Activated effector memory CD4-positive, alpha-beta T cell treated with Interleukin-2 at 50 U/mL for 16 hours (primary cell): Measurements from ENCODE around the gene OMG.
A peak's percentile ranks its signal among the peaks of the same experiment; 100 is the strongest.
"Not testable (repeated sequence)": the region's sequence is repeated elsewhere in the genome, so short reads cannot be mapped to it uniquely, and the experiment has no call there.

Experiments used
- DNase-seq: peaks from one replicate; pipeline ENCODE4 v3.0.0-alpha.2; 2020

The OMG gene, protein sequence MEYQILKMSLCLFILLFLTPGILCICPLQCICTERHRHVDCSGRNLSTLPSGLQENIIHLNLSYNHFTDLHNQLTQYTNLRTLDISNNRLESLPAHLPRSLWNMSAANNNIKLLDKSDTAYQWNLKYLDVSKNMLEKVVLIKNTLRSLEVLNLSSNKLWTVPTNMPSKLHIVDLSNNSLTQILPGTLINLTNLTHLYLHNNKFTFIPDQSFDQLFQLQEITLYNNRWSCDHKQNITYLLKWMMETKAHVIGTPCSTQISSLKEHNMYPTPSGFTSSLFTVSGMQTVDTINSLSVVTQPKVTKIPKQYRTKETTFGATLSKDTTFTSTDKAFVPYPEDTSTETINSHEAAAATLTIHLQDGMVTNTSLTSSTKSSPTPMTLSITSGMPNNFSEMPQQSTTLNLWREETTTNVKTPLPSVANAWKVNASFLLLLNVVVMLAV

DNA sequence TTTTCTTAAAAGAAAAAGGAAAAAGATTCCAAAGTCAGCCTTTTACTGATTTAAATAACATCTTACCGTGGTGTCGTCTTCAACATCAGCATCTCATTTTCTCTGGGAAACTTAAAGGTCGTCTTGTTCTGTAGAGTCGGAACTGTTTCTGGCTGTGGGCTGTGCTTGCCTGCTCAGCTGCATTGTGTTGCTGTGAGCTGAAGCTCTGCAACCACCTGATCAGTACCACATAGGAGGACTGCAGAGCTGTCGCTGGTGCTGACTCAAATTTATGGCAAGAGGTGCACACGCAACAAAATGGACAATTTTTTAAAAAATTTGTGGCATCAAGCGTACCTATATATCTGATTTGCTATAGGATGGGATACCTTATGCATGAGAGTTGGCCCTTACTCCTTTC, at the start of gene OMG:
TSS of gene OMG (minus strand) at position 150 of the 400 bp plus-strand sequence. CDS start 908 bp downstream, outside the sequence.
- DNase-seq = no peak

DNA sequence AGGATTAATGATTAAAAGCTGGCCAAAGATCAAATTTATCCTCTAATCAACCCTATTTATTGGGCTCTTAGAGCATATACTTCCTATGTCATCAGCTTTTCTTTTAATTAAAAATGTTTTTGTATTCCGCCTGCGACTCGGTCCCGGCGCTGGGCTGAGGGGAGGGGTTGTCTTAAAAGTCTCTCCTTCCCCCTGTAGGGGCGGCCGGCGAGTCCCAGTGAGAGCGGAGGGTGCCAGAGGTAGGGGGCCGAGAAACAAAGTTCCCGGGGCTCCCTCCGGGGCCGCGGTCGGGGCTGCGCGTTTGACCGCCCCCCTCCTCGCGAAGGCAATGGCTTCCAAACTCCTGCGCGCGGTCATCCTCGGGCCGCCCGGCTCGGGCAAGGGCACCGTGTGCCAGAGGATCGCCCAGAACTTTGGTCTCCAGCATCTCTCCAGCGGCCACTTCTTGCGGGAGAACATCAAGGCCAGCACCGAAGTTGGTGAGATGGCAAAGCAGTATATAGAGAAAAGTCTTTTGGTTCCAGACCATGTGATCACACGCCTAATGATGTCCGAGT, 48.2 kb upstream of the OMG start:
- DNase-seq = not testable (repeated sequence)

DNA sequence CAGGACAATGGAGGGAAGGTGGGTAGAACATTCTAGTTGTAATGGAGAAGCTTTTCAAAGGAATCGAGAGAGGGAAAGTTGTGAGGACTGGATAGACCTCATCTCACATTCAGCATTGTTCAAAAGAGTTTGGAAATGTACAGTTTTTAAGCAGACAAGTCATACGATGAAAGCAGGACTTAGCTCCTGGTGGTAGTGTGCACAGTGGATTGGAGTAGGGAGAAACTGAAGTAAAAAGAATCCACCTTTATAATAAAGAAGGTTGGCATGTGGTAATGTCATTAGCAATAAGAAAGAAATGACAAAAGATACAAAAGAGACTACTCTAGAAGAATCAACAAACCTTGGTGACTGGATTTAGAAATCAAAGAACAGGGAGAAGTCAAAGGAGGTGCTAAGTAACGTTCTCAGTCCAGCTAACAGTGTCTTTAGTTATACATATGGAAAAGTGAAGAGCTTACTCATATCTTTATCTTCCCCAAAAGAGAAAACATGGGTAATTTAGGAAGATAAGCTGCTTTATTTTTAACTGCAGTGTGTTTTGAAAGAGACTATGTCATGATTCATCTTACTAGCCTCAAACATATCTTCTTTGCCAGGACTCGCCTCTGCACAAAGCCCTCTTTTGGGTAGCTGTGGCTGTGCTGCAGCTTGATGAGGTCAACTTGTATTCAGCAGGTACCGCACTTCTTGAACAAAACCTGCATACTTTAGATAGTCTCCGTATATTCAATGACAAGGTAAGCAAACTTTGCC, 43.0 kb upstream of the OMG start:
- no peak for DNase-seq

DNA sequence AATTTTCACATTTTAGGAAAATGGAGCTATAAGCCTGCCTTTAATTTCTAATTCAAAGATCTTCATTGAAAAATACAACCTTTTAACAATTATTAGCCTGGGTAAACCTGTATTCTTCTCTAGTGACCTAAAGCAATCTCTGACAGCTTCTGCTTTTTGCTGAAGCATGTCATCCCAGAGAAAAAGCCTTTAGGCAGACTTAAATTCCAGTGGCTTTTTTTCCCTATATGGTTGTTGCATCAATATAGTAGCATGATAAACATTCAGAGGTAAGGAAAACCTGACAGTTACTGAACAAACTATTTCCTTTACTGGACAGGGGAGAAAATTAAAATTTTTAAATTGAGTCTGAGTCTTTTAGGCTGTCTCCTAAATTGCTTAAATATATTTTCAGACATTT, 32.2 kb upstream of the OMG start:
- no peak for DNase-seq

DNA sequence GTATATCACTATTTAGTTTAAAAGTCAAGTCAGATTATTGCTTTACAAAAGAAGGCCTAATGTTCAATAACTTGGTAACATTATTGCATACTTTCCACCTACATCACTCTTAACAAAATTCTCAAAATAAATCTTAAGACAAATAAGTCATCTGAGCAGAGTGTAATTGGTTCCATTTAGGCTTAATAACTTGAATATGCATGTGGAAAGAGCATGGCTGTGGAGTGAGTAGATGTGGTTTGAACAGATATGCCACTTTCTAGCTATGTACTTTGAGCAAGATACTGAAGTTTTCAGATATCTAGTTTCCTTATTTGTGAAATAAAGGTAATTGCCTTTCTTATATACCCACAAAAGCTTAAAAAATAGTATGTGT, 31.1 kb upstream of the OMG start:
- no peak for DNase-seq

DNA sequence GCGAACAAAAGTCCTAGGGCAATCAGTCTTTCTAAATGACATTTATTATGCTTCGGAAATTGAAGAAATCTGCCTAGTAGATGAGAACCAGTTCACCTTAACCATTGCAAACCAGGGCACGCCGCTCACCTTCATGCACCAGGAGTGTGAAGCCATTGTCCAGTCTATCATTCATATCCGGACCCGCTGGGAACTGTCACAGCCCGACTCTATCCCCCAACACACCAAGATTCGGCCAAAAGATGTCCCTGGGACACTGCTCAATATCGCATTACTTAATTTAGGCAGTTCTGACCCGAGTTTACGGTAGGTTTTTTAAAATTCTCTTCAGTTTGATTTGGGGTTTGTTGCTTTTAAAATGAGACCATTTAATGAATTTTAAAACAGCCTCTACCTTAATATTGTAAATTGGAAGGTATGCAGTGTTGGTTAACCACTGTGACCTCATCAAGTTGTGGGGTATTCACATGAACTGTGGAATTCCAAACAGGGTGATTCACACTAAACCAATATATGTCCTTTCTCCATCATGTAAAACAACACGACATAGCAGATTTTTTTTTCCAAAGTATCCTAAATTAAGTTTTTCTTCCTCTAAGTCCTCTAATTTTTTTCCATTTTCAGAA, 30.6 kb upstream of the OMG start:
- DNase-seq = no peak

DNA sequence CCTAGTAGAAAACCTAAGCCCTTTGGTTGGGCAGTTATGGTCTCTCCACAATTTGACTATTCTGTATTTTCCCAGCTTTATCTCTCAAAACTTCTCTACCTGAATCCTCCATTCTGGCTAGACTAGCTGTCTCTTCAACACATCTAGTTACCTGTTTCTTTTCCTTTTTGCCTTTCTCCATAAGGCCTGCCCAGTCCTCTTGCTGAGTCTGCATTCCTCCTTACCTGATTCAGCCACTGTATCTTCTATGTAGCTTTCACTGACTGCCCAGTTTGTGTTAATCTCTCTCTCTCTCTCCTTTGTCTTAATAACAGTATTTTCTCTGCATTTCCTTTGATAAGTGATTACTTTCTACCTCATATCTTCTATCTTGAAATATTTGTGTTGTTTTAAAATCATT, 26.5 kb upstream of the OMG start:
- no peak for DNase-seq

DNA sequence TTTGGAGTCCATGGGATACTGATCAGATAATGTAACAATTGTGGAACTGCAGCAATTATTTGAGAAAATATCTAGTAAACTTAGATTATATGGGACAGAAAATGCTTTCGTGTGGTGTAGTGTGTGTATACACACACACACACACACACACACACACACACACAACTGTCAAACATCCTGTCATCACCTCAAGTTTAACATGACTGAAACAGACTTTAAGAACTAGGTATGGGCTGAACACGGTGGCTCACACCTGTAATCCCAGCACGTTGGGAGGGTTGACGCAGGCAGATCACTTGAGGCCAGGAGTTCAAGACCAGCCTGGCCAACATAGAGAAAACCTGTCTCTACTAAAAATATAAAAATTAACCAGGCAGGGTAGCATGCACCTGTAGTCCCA, 24.9 kb upstream of the OMG start:
- DNase-seq = no peak

DNA sequence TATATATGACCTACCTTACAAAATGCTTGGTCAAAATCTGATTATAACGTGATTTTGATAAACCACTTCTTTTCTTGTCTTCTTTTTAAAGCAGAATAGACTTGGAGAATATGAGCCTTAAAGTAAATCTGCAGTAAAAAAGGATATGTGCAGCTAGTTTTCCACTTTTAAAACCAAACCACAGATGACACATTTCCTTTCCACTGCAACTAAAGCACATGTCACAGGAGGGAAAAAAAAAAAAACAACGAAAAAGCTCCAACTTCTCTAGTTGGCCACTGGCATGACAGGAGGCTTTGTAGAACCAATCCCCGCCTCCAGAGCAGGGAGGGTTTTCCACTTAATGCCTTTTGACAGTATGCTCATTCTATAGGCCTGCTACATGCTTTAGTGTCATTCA, 24.4 kb upstream of the OMG start, which contains the start of gene EVI2A:
TSS of gene EVI2A (minus strand) at position 142 of the 400 bp plus-strand sequence. CDS start 2,609 bp downstream, outside the sequence.
- DNase-seq = peak; percentile 56

DNA sequence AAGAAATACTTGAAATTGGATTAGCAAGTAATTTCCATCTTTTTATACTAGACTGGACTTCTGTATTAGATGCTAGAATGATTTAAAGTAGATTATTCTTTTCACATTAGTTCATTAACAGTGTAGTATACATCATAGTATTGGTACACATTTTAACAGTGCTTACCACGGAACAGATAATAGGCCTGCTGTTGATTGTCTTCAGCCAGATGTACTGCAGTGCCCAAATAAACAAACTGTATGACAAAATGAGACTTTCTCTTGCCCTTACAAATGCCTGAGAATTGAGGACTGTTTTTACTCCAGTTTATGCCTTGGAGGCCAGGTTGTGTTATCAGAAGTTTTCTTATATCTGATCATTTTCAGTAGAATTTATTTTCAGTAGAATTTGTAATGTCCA, 23.8 kb upstream of the OMG start:
- no peak for DNase-seq

DNA sequence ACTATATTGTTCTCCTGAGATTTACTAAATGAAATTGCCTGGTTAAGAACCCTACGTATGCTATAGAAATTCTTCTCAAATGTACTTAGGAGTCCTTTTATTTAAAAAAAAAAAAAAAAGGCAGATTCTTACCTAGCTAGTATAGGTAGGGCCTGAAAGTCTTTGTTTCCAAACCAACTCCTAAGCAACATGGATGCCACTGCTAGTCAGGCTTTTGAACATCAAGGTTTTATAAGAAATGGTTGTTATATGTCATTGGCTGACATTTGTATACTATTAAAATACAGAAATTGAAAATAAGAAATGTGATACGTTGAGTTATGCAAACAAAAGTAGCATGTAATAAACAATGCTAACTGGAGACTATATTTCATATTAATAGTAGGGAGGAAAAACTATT, 23.2 kb upstream of the OMG start:
- no peak for DNase-seq

DNA sequence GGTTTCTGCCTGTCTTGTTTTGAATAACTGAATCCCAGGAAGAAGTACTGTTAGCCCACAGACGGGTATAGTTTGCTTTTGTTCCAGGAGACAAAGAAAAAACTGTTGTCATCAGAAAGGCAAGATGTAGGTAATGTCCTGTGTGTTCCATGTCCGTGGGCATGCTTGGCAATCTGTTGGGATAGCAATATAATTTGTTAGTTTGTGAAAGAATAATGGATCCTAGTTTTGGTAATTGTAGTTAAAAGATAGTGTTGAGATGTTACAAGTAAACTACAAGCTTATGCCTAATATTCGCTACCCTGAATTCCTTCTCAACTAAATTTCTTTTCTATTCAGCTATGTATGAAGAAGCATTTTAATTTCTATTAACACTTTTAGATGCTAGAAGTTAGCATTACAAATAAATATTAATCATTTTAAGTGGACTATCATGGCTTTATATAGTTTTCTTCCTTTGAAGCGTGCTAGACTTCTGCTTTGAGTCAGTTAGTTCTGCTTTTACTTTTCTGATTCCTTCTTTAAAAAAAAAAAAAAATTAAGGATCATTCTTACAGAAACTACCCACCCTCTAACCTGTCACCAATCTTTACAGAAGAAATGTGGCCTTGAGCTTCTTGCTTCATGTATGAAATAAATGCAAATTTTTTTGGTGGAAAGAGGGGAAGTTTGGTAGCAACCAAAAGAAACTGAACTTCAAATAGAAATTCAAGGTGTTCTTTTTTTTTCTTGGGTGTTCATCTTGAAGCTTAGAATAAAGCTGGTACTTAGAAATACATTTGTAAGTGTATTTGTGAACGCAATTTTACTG, 22.0 kb upstream of the OMG start:
- DNase-seq = no peak

DNA sequence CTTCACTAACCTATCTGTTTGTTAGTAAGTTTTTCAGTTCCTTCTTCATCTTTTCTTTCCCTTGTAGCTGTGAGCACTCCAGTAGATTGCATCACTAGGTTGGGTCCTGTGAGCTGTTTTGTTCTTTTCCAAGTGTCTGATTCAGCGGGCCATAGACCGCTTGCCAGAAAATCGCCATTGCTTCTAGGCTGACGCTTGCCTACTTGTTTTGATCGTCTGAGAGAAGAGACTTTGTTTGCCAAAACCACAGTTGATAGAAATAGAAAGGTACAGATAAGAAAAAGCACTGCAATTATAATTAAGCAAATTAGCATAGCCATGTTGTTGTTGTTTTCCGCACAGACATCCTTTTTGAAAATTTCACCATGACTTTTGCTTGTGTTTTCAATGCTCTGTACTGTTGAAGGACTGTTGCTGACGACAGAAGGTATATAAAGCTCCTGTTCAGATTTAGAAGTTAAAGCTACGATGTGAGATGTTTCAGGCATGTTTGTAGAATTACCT, 21.3 kb upstream of the OMG start:
- DNase-seq = peak; percentile 51

DNA sequence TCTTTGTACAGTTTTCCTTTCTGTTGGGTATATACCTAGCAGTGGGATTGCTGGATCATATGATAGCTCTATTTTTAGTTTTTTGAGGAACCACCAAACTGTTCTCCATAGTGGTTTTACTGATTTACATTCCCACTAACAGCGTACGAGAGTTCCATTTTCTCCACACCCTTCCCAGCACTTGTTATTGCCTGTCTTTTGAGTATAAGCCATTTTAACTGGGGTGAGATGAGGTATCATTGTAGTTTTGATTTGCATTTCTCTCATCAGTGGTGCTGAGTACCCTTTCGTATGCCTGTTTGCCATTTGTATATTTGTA, 17.7 kb upstream of the OMG start:
- DNase-seq = no peak

DNA sequence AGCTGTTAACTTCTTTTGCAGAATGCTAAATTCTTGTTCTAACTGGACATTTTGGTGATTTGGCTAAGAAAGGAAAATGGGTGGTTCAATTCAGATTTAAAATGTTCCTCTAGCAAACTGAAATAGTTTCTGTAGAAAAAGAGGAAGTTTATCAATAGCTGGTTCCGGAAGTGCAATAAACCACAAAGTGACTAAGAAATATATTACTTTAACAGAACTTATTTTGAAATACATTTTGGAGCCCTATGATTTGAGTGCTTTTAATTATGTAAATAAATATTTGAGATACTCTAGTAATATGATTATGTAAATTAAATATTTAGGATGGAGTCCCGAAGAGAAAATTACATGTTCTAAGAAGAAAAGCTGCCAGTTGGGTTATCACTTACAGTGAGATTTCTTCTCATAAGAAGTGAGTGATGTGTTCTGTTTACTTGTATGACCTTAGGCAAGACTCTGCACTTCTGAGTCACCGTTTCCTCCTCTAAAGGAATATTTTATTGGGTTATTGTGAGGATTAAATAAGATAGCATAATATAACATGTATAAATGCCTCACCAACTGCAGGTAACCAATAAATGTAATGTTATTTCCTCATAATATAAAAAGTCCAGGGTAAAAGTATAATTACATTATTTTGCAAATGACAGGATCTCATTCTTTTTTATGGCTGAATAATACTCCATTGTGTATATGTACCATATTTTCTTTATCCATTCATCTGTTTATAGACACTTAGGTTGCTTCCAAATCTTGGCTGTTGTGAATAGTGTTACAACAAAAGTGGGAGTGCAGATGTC, 17.1 kb upstream of the OMG start, which contains the start of gene EVI2B:
TSS of gene EVI2B (minus strand) at position 73 of the 800 bp plus-strand sequence. CDS start 8,445 bp downstream, outside the sequence.
- DNase-seq = no peak

DNA sequence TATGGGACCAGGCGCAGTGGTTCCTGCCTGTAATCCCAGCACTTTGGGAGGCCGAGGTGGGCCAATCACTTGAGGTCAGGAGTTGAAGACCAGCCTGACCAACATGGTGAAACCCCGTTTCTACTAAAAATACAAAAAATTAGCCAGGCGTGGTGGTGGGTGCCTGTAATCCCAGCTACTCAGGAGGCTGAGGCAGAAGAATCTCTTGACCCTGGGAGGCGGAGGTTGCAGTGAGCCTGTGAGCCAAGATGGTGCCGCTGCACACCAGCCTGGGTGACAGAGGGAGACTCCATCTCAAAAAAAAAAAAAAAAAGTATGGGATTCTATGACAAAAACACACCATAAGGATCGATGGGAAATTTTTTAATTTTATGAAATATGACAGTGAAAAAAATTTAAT, 15.2 kb upstream of the OMG start:
- DNase-seq = peak; percentile 30

DNA sequence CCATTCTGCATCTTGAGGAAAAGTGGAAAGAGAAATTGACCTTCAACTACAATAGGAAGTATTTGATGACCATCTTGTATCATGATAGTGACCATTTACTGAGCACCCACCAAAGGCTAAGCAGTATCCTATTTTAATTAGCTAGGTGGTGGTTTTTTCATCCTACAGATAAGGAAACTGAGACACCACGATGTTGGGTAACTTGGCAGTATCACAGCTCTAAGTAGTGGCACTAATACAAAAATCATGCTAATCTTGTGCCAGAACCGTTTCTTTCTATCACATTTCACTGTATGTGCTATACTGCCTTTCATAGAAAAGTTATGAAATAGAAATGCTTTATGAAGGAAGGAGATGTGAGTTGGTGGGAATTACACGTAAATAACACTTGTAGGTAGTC, 14.5 kb upstream of the OMG start:
- DNase-seq = no peak

DNA sequence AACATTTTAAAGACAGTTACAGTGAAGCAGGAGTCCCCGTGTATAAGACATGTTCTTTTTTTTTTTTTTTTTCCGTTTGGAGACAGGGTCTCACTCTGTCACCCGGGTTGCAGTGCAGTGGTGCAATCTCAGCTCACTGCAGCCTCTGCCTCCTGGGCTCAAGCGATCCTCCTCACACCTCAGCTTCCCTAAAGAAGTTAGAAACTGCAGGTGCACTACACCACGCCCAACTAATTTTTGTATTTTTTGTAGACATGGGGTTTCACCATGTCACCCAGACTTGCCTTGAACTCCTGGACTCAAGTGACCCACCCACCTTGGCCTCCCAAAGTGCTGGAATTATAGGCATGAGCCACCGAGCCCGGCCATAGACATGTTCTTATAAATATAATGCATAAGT, 13.8 kb upstream of the OMG start:
- DNase-seq = no peak

DNA sequence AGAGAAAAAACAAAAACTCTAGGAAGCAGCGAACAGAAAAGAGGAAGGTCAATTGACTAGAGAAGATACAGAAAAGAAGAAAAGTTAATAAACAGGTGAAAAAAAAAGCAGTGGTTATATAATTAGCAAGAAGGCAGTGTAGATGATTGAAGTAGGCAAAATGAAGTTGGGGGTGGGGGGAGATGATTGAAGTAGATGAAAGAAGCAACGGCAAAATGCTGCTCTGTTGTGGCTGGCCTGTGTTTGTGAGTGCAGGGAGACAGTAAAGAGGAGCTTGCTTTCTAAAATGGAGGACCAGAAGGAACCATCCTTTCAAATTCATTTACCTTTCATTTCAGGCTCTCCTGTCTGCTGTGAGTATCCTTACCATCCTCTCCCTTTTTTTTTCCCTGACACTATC, 13.2 kb upstream of the OMG start:
- peak; percentile 36 for DNase-seq

DNA sequence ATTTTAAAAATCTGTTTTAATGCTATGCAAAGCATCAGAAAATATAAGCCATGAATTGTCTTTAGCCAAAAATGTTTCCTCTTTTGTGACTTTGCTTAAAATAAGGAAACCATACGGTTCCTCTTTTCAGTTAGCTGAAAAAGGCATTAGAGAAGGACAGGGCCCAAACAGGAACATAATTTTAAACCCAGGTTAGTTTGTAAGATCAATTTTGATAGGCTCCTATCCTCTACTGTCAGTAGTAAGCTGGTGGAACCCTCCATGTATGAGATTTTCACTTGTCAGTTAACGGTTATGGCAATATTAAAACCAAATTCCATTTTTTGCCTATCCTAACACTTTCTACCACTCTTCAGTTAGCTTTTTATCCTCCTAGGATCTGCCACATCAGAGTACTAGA, 12.5 kb upstream of the OMG start:
- DNase-seq = no peak
